GM21825 (cell line): ENCODE measurements around the gene DUS1L.

Source experiments
- ATAC-seq: cut with Tn5 transposase; IDR thresholded peaks from one replicate; pipeline ENCODE4 v1.9.1; 2021; ENCODE audit warnings: mild to moderate bottlenecking, moderate library complexity; ENCODE audit not compliant: unreplicated experiment

The DUS1L gene

GRCh38 chr17:82101301-82101715 is 35.7 kb upstream of the DUS1L start:
- no peak for ATAC-seq

GRCh38 chr17:82100502-82101298 is 35.1 kb upstream of the DUS1L start:
- ATAC-seq: no peak

GRCh38 chr17:82098939-82099763 is 33.5 kb upstream of the DUS1L start:
- ATAC-seq: peak; percentile 3

GRCh38 chr17:82098169-82098938 is 32.8 kb upstream of the DUS1L start, which contains the start of gene FASN:
Gene FASN, minus strand, starts transcription at chr17:82098236. Its CDS starts 1,791 bp downstream, at chr17:82096445.
- ATAC-seq: peak; percentile 57

GRCh38 chr17:82097919-82098168 is 32.2 kb upstream of the DUS1L start:
- peak; percentile 17 for ATAC-seq

GRCh38 chr17:82097184-82097918 is 31.7 kb upstream of the DUS1L start:
- peak; percentile 0 for ATAC-seq

GRCh38 chr17:82096709-82097183 is 31.1 kb upstream of the DUS1L start:
- ATAC-seq: no peak

- no peak for ATAC-seq
Measured at GRCh38 chr17:82095777-82096708, 30.4 kb upstream of the DUS1L start.

GRCh38 chr17:82094931-82095776 is 29.6 kb upstream of the DUS1L start:
- ATAC-seq: no peak

- no peak for ATAC-seq
Measured at GRCh38 chr17:82092995-82093751, 27.6 kb upstream of the DUS1L start.

- ATAC-seq: no peak
Measured at GRCh38 chr17:82092628-82092994, 27.0 kb upstream of the DUS1L start.

GRCh38 chr17:82092094-82092586 is 26.5 kb upstream of the DUS1L start:
- ATAC-seq: no peak

- ATAC-seq: no peak
Measured at GRCh38 chr17:82091264-82092066, 25.9 kb upstream of the DUS1L start.

GRCh38 chr17:82090549-82091263 is 25.1 kb upstream of the DUS1L start:
- ATAC-seq: no peak

- ATAC-seq: no peak
Measured at GRCh38 chr17:82089723-82090548, 24.3 kb upstream of the DUS1L start.
